GM12878 (cell line): ENCODE data around the gene WWOX. TPM values are rescaled to one million over a fixed set of nuclear protein-coding genes. Genes with fewer than 3 reads are reported as not detected.

Experiments
- ATAC-seq: fragments of 200-7000 bp; cut with Tn5 transposase; 3 replicates; pipeline ENCODE4 v1.9.1; 2020; ENCODE audit warnings: mild to moderate bottlenecking, moderate library complexity
- BruUV-seq: library from RNA; stranded (reverse); fragments of 400-500 nt; replicated peaks from 2 replicates; lab custom pipeline; 2021; lab: Mats Ljungman, UMichigan
- CTCF ChIA-PET: fragments of 300-600 bp; sonication (Branson Sonifier 250); formaldehyde crosslinking; extraction: SDS; loops from one replicate; lab custom pipeline; 2021; ENCODE audit warnings: inconsistent platforms; lab: Yijun Ruan, JAX
- POLR2A ChIA-PET: fragments of 350-600 bp; formaldehyde crosslinking; extraction: SDS; loops from one replicate; lab custom pipeline; 2021; ENCODE audit warnings: inconsistent platforms; lab: Charles Lee
- RAD21 ChIA-PET: fragments of 300-600 bp; sonication (Branson Sonifier 250); formaldehyde crosslinking; loops from one replicate; lab custom pipeline; 2023; ENCODE audit warnings: antibody characterized with exemption; ENCODE audit not compliant: unreplicated experiment; lab: Charles Lee
- SMC1A ChIA-PET: fragments of 300-600 bp; sonication (Branson Sonifier 250); formaldehyde crosslinking; loops from one replicate; lab custom pipeline; 2023; ENCODE audit not compliant: unreplicated experiment, uncharacterized antibody; lab: Charles Lee
- DNase-seq: peaks from one replicate; pipeline ENCODE4 v3.0.0-alpha.2; 2011; ENCODE audit warnings: low read depth, low spot score
- FAIRE-seq: peaks from 3 replicates; lab custom pipeline; 2011; peaks lifted over from hg19 to GRCh38; lab: Jason Lieb, UNC
- H2AFZ ChIP-seq: 2 replicates; pipeline ENCODE4 v1.6.0; 2011; ENCODE audit warnings: low read depth, low read length, control low read depth; ENCODE audit not compliant: control insufficient read depth
- H3K27ac ChIP-seq: 2 replicates; pipeline ENCODE4 v1.5.1; 2011; ENCODE audit warnings: control low read depth; ENCODE audit not compliant: control insufficient read depth, insufficient read depth
- H3K27me3 ChIP-seq, 2 experiments: replicated peaks in 1 of 2; 2 replicates each; pipeline versions ENCODE4 v1.6.0 to v1.6.1; 2011; ENCODE audit warnings: low read length in 1 of 2; ENCODE audit not compliant: control insufficient read depth in 2 of 2, insufficient read depth in 2 of 2
- H3K36me3 ChIP-seq, 2 experiments: 2 replicates each; pipeline ENCODE4 v1.5.1; 2011; ENCODE audit warnings: low read length in 1 of 2; ENCODE audit not compliant: control insufficient read depth in 2 of 2, insufficient read depth in 2 of 2
- H3K4me1 ChIP-seq: 2 replicates; pipeline ENCODE4 v1.6.1; 2011; ENCODE audit warnings: mild to moderate bottlenecking, low read length, moderate library complexity, mixed read lengths; ENCODE audit not compliant: control insufficient read depth, insufficient read depth
- H3K4me2 ChIP-seq: 2 replicates; pipeline ENCODE4 v1.6.0; 2011; ENCODE audit warnings: control low read depth; ENCODE audit not compliant: control insufficient read depth, insufficient read depth
- H3K4me3 ChIP-seq: fragments of 200-600 bp; sonication (generic); 2 replicates; pipeline ENCODE4 v1.5.1; 2016
- H3K79me2 ChIP-seq: 2 replicates; pipeline ENCODE4 v1.6.0; 2011; ENCODE audit warnings: low read length; ENCODE audit not compliant: control insufficient read depth, insufficient read depth
- H3K9ac ChIP-seq: 2 replicates; pipeline ENCODE4 v1.8.0; 2011; ENCODE audit warnings: low read length, control low read depth, mixed read lengths; ENCODE audit not compliant: control insufficient read depth, insufficient read depth
- H3K9me3 ChIP-seq: replicated peaks from 3 replicates; pipeline ENCODE4 v1.5.1; 2011; ENCODE audit warnings: mild to moderate bottlenecking, low read length; ENCODE audit not compliant: control insufficient read depth, insufficient read depth
- H4K20me1 ChIP-seq: 2 replicates; pipeline ENCODE4 v1.6.0; 2011; ENCODE audit not compliant: control insufficient read depth, insufficient read depth
- BHLHE40 ChIP-seq, 2 experiments: fragments of 450-650 bp in 1 of 2; IDR thresholded peaks; 2 replicates each; pipeline ENCODE4 v1.6.1; 2011 to 2017; ENCODE audit warnings: low read depth in 2 of 2, borderline replicate concordance in 1 of 2, improper control_type of control experiment in 1 of 2, low read length in 1 of 2, mild to moderate bottlenecking in 1 of 2
- ETV6 ChIP-seq, 2 experiments: fragments of 450-650 bp in 1 of 2; IDR thresholded peaks in 1 of 2; conservative IDR thresholded peaks in 1 of 2; 2 replicates each; pipeline ENCODE4 v1.6.1; 2014; ENCODE audit warnings: antibody characterized with exemption in 1 of 2, borderline replicate concordance in 1 of 2, low read depth in 1 of 2, mild to moderate bottlenecking in 1 of 2, moderate library complexity in 1 of 2
- HDAC2 ChIP-seq: fragments of 200-600 bp; sonication (generic); IDR thresholded peaks from 2 replicates; pipeline ENCODE4 v1.6.1; 2017
- HSF1 ChIP-seq: fragments of 150-350 bp; IDR thresholded peaks from 2 replicates; pipeline ENCODE4 v1.6.1; 2014; ENCODE audit warnings: mild to moderate bottlenecking, low read depth, low read length
- JUND ChIP-seq: IDR thresholded peaks from 2 replicates; pipeline ENCODE4 v1.6.1; 2012; ENCODE audit warnings: low read depth, mild to moderate bottlenecking, low read length, improper control_type of control experiment, moderate library complexity
- MLLT1 ChIP-seq: fragments of 450-650 bp; IDR thresholded peaks from 2 replicates; pipeline ENCODE4 v1.6.1; 2016; ENCODE audit warnings: mild to moderate bottlenecking
- NFIC ChIP-seq: IDR thresholded peaks from 2 replicates; pipeline ENCODE4 v1.6.1; 2012; ENCODE audit warnings: low read depth, mild to moderate bottlenecking, inconsistent platforms, low read length, moderate library complexity
- NFXL1 ChIP-seq: fragments of 450-650 bp; IDR thresholded peaks from 2 replicates; pipeline ENCODE4 v1.6.1; 2017; ENCODE audit warnings: antibody characterized with exemption, mild to moderate bottlenecking, borderline replicate concordance
- POLR2AphosphoS2 ChIP-seq: IDR thresholded peaks from 2 replicates; pipeline ENCODE4 v1.6.1; 2011; ENCODE audit warnings: low read depth, mild to moderate bottlenecking, low read length, improper control_type of control experiment, moderate library complexity
- TARDBP ChIP-seq: IDR thresholded peaks from 2 replicates; pipeline ENCODE4 v1.6.1; 2016; ENCODE audit warnings: borderline replicate concordance
- TCF12 ChIP-seq: IDR thresholded peaks from 2 replicates; pipeline ENCODE4 v1.6.1; 2011; ENCODE audit warnings: low read depth, mild to moderate bottlenecking, low read length
- TCF7 ChIP-seq: IDR thresholded peaks from 2 replicates; pipeline ENCODE4 v1.6.1; 2014; ENCODE audit warnings: antibody characterized with exemption, borderline replicate concordance
- WRNIP1 ChIP-seq: IDR thresholded peaks from 2 replicates; pipeline ENCODE4 v1.6.1; 2011; ENCODE audit warnings: low read depth, low read length, improper control_type of control experiment, borderline replicate concordance
- ZBTB11 ChIP-seq: fragments of 450-650 bp; formaldehyde crosslinking; IDR thresholded peaks from 2 replicates; pipeline ENCODE4 v1.5.0; 2022; ENCODE audit warnings: mild to moderate bottlenecking, missing genetic modification characterization
- ZZZ3 ChIP-seq: IDR thresholded peaks from 2 replicates; pipeline ENCODE4 v1.6.1; 2011; ENCODE audit warnings: low read depth; ENCODE audit not compliant: control insufficient read depth, insufficient read length
- WGBS: methylation state at CpG from one replicate; pipeline ENCODE4 v1.1.6; 2016; ENCODE audit warnings: low lambda C conversion rate; ENCODE audit not compliant: insufficient replicate concordance, insufficient coverage; ENCODE audit errors: missing lambda C conversion rate; 5-methylcytosine and 5-hydroxymethylcytosine counted together
- in situ Hi-C: fragments of 300-500 bp; cut with MboI; formaldehyde crosslinking; loops from 9 replicates; pipeline ENCODE4 v1.14.3; 2018; ENCODE audit warnings: mixed read lengths
- intact Hi-C: fragments of 100-400 bp; cut with micrococcal nuclease; formaldehyde crosslinking; loops from one replicate; pipeline ENCODE4 v1.14.2; 2022; ENCODE audit not compliant: unreplicated experiment
- polyA plus RNA-seq, 11 experiments: library from polyadenylated mRNA; depleted of rRNA in 4 of 11; unstranded in 6 of 11; stranded (reverse) in 5 of 11; fragments of >200 nt; fragmentation: Nextera tagmentation in 4 of 11; fragmentation: Illumina TruSeq in 1 of 11; extraction: Ambion mirVana in 4 of 11; extraction: Trizol in 1 of 11; gene quantifications; 1 replicate in 1 of 11; 2 replicates in 10 of 11; pipeline versions ENCODE4 v1.2.1 to v1.2.3, GENCODE V29; 2011 to 2016; ENCODE audit warnings: inconsistent platforms in 2 of 11, missing spikeins in 2 of 11, low read depth in 1 of 11
- total RNA-seq, 4 experiments: library from RNA; depleted of rRNA in 3 of 4; stranded (reverse); fragments of >200 nt in 3 of 4; fragmentation: Illumina TruSeq in 1 of 4; extraction: Trizol in 1 of 4; gene quantifications; 2 replicates each; pipeline versions ENCODE4 v1.2.1 to v1.2.3, GENCODE V29; 2013 to 2021

The WWOX gene
- total and polyA plus RNA-seq, 10 of the 15 experiments (the other 5 are each of a cell fraction or from before 2014, with no cell fraction given) = 2.8 to 24.4 (median 17.8) TPM

GRCh38 chr16:78435260-78435659, 335.8 kb downstream of the WWOX start:
- intact Hi-C loops = no loop called here
- Histone ChIP-seq H4K20me1 (no peaks in the 10 kb centered on the region), H3K4me1 (no peaks in the 10 kb centered on the region), H3K27me3 (no peaks in the 10 kb centered on the region), H3K27ac (no peak overlapping the region), H3K4me2 (no peak overlapping the region), H3K9me3 (no peaks in the 10 kb centered on the region), H3K79me2 (no peaks in the 10 kb centered on the region)
- RAD21 ChIA-PET = no interaction called here
- DNase-seq (no peak), FAIRE-seq (no peak), ATAC-seq (no peak)
- POLR2A ChIA-PET = no interaction called here
- in situ Hi-C loops = no loop called here
- BruUV-seq = no TSS peak
- CTCF ChIA-PET = interaction anchor here (1.7 kb wide), 1 partner anchor 13 kb away, joined by 3 read pairs; no protein-coding TSS in a partner anchor
- SMC1A ChIA-PET = interaction anchor here (0.7 kb wide), 1 partner anchor 189 kb away, joined by 3 read pairs; no protein-coding TSS in a partner anchor
- 80% methylated on average over 4 of the region's 4 CpGs for WGBS
- TF ChIP-seq ETV6 (conservative IDR thresholded peaks at IDR 0.05 in 1 of 2, IDR thresholded peaks at IDR 0.05 in 1 of 2; ENCODE audit: borderline replicate concordance in 1 of 2, low read depth in 1 of 2) = no peak
- TF ChIP-seq TARDBP = no peak
- no peak for TF ChIP-seq POLR2AphosphoS2
- TF ChIP-seq WRNIP1 = no peak
- no peak for TF ChIP-seq MLLT1
- no peak for TF ChIP-seq ZZZ3
- no peak for TF ChIP-seq TCF12
- no peak for TF ChIP-seq NFIC
- TF ChIP-seq ZBTB11 (CRISPR knock-in tag) = no peak
- TF ChIP-seq HDAC2 = no peak
- TF ChIP-seq NFXL1 = no peak
- TF ChIP-seq TCF7 = no peak
- no peak for TF ChIP-seq HSF1
- TF ChIP-seq JUND = no peak
- TF ChIP-seq BHLHE40 (IDR thresholded peaks at IDR 0.05; ENCODE audit: borderline replicate concordance in 1 of 2, low read depth in 2 of 2, low read length in 1 of 2) = no peak
- TF ChIP-seq, all 136 proteins: peak for 0
- H3K9ac ChIP-seq = no peak overlapping the region
- H3K4me3 ChIP-seq = no peak overlapping the region
- peaks cover 0 to 2% of the 10 kb centered on the region in 2 experiments; a peak in 1 of 4 replicates for H3K36me3 ChIP-seq
- no peak overlapping the region for H2AFZ ChIP-seq
